Measurements from ENCODE around the gene FAXDC2. TPM values are rescaled to one million over a fixed set of nuclear protein-coding genes. Genes with fewer than 3 reads are reported as not detected.

The FAXDC2 gene
- total RNA-seq, 4 donors from 2014 or later = 25.8 to 126 (median 29.1) TPM

GRCh38 chr5:154866841-154867240 is 16.4 kb upstream of the FAXDC2 start:
- no peak overlapping the region for H3K4me3 ChIP-seq
- no peak for DNase-seq
- no peaks in the 10 kb centered on the region for H3K9me3 ChIP-seq
- intact Hi-C loops (cut with DNase I; ENCODE audit: low total_unique reads) = no loop called here
- peaks cover 0 to 5% of the 10 kb centered on the region in 2 donors for H3K4me1 ChIP-seq
- no peak overlapping the region for H3K27ac ChIP-seq
- TF ChIP-seq POLR2A (IDR thresholded peaks at IDR 0.05) = no peak
- TF ChIP-seq CTCF (IDR thresholded peaks at IDR 0.05) = no peak
- no peaks in the 10 kb centered on the region for H3K36me3 ChIP-seq
- H3K27me3 ChIP-seq = no peaks in the 10 kb centered on the region

- no peak overlapping the region for H3K27ac ChIP-seq
- no peak overlapping the region for H3K4me3 ChIP-seq
- H3K9me3 ChIP-seq = no peaks in the 10 kb centered on the region
- no peaks in the 10 kb centered on the region for H3K36me3 ChIP-seq
- DNase-seq = no peak
- intact Hi-C loops (cut with DNase I; ENCODE audit: low total_unique reads) = no loop called here
- H3K4me1 ChIP-seq = peaks cover 4 to 5% of the 10 kb centered on the region in 2 donors
- H3K27me3 ChIP-seq = no peaks in the 10 kb centered on the region
- no peak for TF ChIP-seq CTCF (IDR thresholded peaks at IDR 0.05)
- TF ChIP-seq POLR2A (IDR thresholded peaks at IDR 0.05) = no peak
These were observed 15.2 kb upstream of the FAXDC2 start for GRCh38 chr5:154865466-154866184.

GRCh38 chr5:154863291-154864080 is 13.1 kb upstream of the FAXDC2 start:
- no peaks in the 10 kb centered on the region for H3K36me3 ChIP-seq
- no peak for DNase-seq
- H3K4me1 ChIP-seq = peaks cover 4 to 5% of the 10 kb centered on the region in 2 donors
- no peaks in the 10 kb centered on the region for H3K9me3 ChIP-seq
- no peak overlapping the region for H3K4me3 ChIP-seq
- intact Hi-C loops (cut with DNase I; ENCODE audit: low total_unique reads) = no loop called here
- TF ChIP-seq CTCF (IDR thresholded peaks at IDR 0.05) (no peak), POLR2A (IDR thresholded peaks at IDR 0.05) (no peak)
- no peak overlapping the region for H3K27ac ChIP-seq
- no peaks in the 10 kb centered on the region for H3K27me3 ChIP-seq

GRCh38 chr5:154862766-154863165 is 12.4 kb upstream of the FAXDC2 start:
- TF ChIP-seq CTCF (IDR thresholded peaks at IDR 0.05) (no peak), POLR2A (IDR thresholded peaks at IDR 0.05) (no peak)
- H3K36me3 ChIP-seq = no peaks in the 10 kb centered on the region
- no peak for DNase-seq
- H3K4me1 ChIP-seq = peaks cover 4 to 5% of the 10 kb centered on the region in 2 donors
- H3K27ac ChIP-seq = no peak overlapping the region
- H3K9me3 ChIP-seq = no peaks in the 10 kb centered on the region
- intact Hi-C loops (cut with DNase I; ENCODE audit: low total_unique reads) = no loop called here
- H3K27me3 ChIP-seq = no peaks in the 10 kb centered on the region
- no peak overlapping the region for H3K4me3 ChIP-seq

GRCh38 chr5:154861946-154862345 is 11.5 kb upstream of the FAXDC2 start:
- Histone ChIP-seq H3K4me3 (no peak overlapping the region), H3K27me3 (no peaks in the 10 kb centered on the region), H3K9me3 (no peaks in the 10 kb centered on the region), H3K27ac (no peak overlapping the region), H3K36me3 (no peaks in the 10 kb centered on the region), H3K4me1 (peaks cover 4 to 5% of the 10 kb centered on the region in 2 donors)
- DNase-seq = no peak
- no peak for TF ChIP-seq CTCF (IDR thresholded peaks at IDR 0.05)
- intact Hi-C loops (cut with DNase I; ENCODE audit: low total_unique reads) = no loop called here

Data from uterus (tissue), 4 donors.